Progenitor cell of endocrine pancreas (in vitro differentiated cells): ENCODE data around the gene ADRM1. TPM values are rescaled to one million over a fixed set of nuclear protein-coding genes. Genes with fewer than 3 reads are reported as not detected.

Experiments
- DNase-seq: peaks from one replicate; pipeline ENCODE4 v3.0.0; 2021; ENCODE audit warnings: low spot score; ENCODE audit not compliant: unreplicated experiment
- H3K27ac Mint-ChIP-seq: 2 replicates; pipeline ENCODE4 v1.8.0; 2021; ENCODE audit warnings: mild to moderate bottlenecking, moderate library complexity, mixed read lengths
- H3K27me3 Mint-ChIP-seq: 2 replicates; pipeline ENCODE4 v1.8.0; 2021; ENCODE audit warnings: mixed read lengths
- H3K36me3 Mint-ChIP-seq: 2 replicates; pipeline ENCODE4 v1.8.0; 2022; ENCODE audit warnings: mixed read lengths; ENCODE audit not compliant: insufficient read depth
- H3K4me1 Mint-ChIP-seq: 2 replicates; pipeline ENCODE4 v1.8.0; 2021; ENCODE audit warnings: low read depth, mixed read lengths
- H3K4me3 Mint-ChIP-seq: 2 replicates; pipeline ENCODE4 v1.8.0; 2021; ENCODE audit warnings: low read depth, mild to moderate bottlenecking, moderate library complexity, mixed read lengths
- H3K9me3 Mint-ChIP-seq: 2 replicates; pipeline ENCODE4 v1.8.0; 2021; ENCODE audit warnings: low read depth, mixed read lengths
- CTCF ChIP-seq: fragments of 200-600 bp; sonication (generic); IDR thresholded peaks from one replicate; pipeline ENCODE4 v1.5.0; 2021; ENCODE audit warnings: antibody characterized with exemption, mild to moderate bottlenecking; ENCODE audit not compliant: unreplicated experiment
- total RNA-seq: library from RNA; stranded (reverse); gene quantifications from 2 replicates; pipeline ENCODE4 v1.2.1, GENCODE V29; 2021

ADRM1 gene
- total RNA-seq, 1 donor from 2014 or later = 66.2 TPM

- Mint-ChIP-seq H3K4me1 (no peaks in the 10 kb centered on the region), H3K27me3 (no peaks in the 10 kb centered on the region), H3K9me3 (no peaks in the 10 kb centered on the region), H3K27ac (no peak overlapping the region), H3K36me3 (peaks cover 14% of the 10 kb centered on the region), H3K4me3 (no peak overlapping the region)
- TF ChIP-seq CTCF = no peak
- DNase-seq = no peak
Observed at GRCh38 chr20:62330576-62331317, 27.9 kb downstream of the ADRM1 start.

- Mint-ChIP-seq H3K27ac (no peak overlapping the region), H3K9me3 (no peaks in the 10 kb centered on the region), H3K36me3 (peaks cover 9% of the 10 kb centered on the region), H3K27me3 (no peaks in the 10 kb centered on the region), H3K4me3 (no peak overlapping the region), H3K4me1 (no peaks in the 10 kb centered on the region)
- TF ChIP-seq CTCF = no peak
- no peak for DNase-seq
Observed at GRCh38 chr20:62331347-62331746, 28.6 kb downstream of the ADRM1 start.

- no peak for DNase-seq
- Mint-ChIP-seq H3K4me3 (no peak overlapping the region), H3K27me3 (no peaks in the 10 kb centered on the region), H3K36me3 (peaks cover 7% of the 10 kb centered on the region), H3K9me3 (no peaks in the 10 kb centered on the region), H3K27ac (no peak overlapping the region), H3K4me1 (no peaks in the 10 kb centered on the region)
- TF ChIP-seq CTCF = no peak
Observed at GRCh38 chr20:62332421-62332820, 29.6 kb downstream of the ADRM1 start.

GRCh38 chr20:62332989-62333819, 30.4 kb downstream of the ADRM1 start:
- TF ChIP-seq CTCF = no peak
- Mint-ChIP-seq H3K27ac (no peak overlapping the region), H3K4me1 (no peaks in the 10 kb centered on the region), H3K9me3 (no peaks in the 10 kb centered on the region), H3K4me3 (no peak overlapping the region), H3K27me3 (no peaks in the 10 kb centered on the region), H3K36me3 (peaks cover 8% of the 10 kb centered on the region)
- no peak for DNase-seq

GRCh38 chr20:62333820-62334595, 31.2 kb downstream of the ADRM1 start:
- H3K9me3 Mint-ChIP-seq = no peaks in the 10 kb centered on the region
- DNase-seq = no peak

More at GRCh38 chr20:62333820-62334595, 31.2 kb downstream of the ADRM1 start:
- TF ChIP-seq CTCF = no peak
- no peaks in the 10 kb centered on the region for H3K27me3 Mint-ChIP-seq
- H3K36me3 Mint-ChIP-seq = peaks cover 7% of the 10 kb centered on the region
- H3K27ac Mint-ChIP-seq = no peak overlapping the region
- H3K4me3 Mint-ChIP-seq = no peak overlapping the region
- H3K4me1 Mint-ChIP-seq = no peaks in the 10 kb centered on the region
